Measurements from ENCODE around the gene NPIPA5. TPM values are rescaled to one million over a fixed set of nuclear protein-coding genes. Genes with fewer than 3 reads are reported as not detected.
"Not testable (repeated sequence)": the region's sequence is repeated elsewhere in the genome, so short reads cannot be mapped to it uniquely, and the experiment has no call there.

NPIPA5 gene
- total RNA-seq, 1 donor from 2014 or later, result 0.29 TPM

GRCh38 chr16:15418206-15418605 is 40.1 kb upstream of the NPIPA5 start:
- no peak overlapping the region for H3K4me3 Mint-ChIP-seq
- CTCF ChIA-PET, result no interaction called here
- intact Hi-C loops (cut with micrococcal nuclease), result no loop called here
- peaks cover 2% of the 10 kb centered on the region for H3K27me3 Mint-ChIP-seq
- H3K36me3 Mint-ChIP-seq (ENCODE audit: low read depth), result no peaks in the 10 kb centered on the region
- H3K4me1 Mint-ChIP-seq, result no peaks in the 10 kb centered on the region
- no peaks in the 10 kb centered on the region for H3K9me3 Mint-ChIP-seq
- no peak for ATAC-seq (ENCODE audit: low read depth)
- no peak for TF ChIP-seq CTCF (IDR thresholded peaks at IDR 0.05)
- DNase-seq, result no peak
- POLR2A ChIA-PET, result interaction anchor here (0.6 kb wide), 1 partner anchor 173 kb away, joined by 3 read pairs; no protein-coding TSS in a partner anchor
- no peak overlapping the region for H3K27ac Mint-ChIP-seq

GRCh38 chr16:15417197-15417596 is 39.1 kb upstream of the NPIPA5 start:
- Mint-ChIP-seq H3K36me3 (ENCODE audit: low read depth) (no peaks in the 10 kb centered on the region), H3K27me3 (peaks cover 2% of the 10 kb centered on the region), H3K4me3 (no peak overlapping the region), H3K9me3 (no peaks in the 10 kb centered on the region), H3K4me1 (no peaks in the 10 kb centered on the region), H3K27ac (no peak overlapping the region)
- intact Hi-C loops (cut with micrococcal nuclease), result no loop called here
- ATAC-seq (ENCODE audit: low read depth) (no peak), DNase-seq (no peak)
- ChIA-PET POLR2A (no interaction called here), CTCF (interaction anchor here (0.8 kb wide), 1 partner anchor 10 kb away, joined by 3 read pairs; no protein-coding TSS in a partner anchor)
- no peak for TF ChIP-seq CTCF (IDR thresholded peaks at IDR 0.05)

- ATAC-seq (ENCODE audit: low read depth) (no peak), DNase-seq (no peak)
- no peak overlapping the region for H3K27ac Mint-ChIP-seq
- no peaks in the 10 kb centered on the region for H3K9me3 Mint-ChIP-seq
- H3K4me3 Mint-ChIP-seq, result no peak overlapping the region
- H3K36me3 Mint-ChIP-seq (ENCODE audit: low read depth), result no peaks in the 10 kb centered on the region
- POLR2A ChIA-PET, result no interaction called here
- H3K4me1 Mint-ChIP-seq, result no peaks in the 10 kb centered on the region
- no peak for TF ChIP-seq CTCF (IDR thresholded peaks at IDR 0.05)
- no peaks in the 10 kb centered on the region for H3K27me3 Mint-ChIP-seq
- intact Hi-C loops (cut with micrococcal nuclease), result no loop called here
- CTCF ChIA-PET, result no interaction called here
Observed at GRCh38 chr16:15415511-15415985, 37.5 kb upstream of the NPIPA5 start.

- H3K27ac Mint-ChIP-seq; H3K9me3 Mint-ChIP-seq; H3K27me3 Mint-ChIP-seq; CTCF ChIA-PET; DNase-seq; H3K4me1 Mint-ChIP-seq; H3K36me3 Mint-ChIP-seq (ENCODE audit: low read depth); H3K4me3 Mint-ChIP-seq; ATAC-seq (ENCODE audit: low read depth); intact Hi-C loops (cut with micrococcal nuclease); POLR2A ChIA-PET: not testable (repeated sequence)
Observed at GRCh38 chr16:15409476-15409875, 31.4 kb upstream of the NPIPA5 start.

GRCh38 chr16:15407756-15408155 is 29.7 kb upstream of the NPIPA5 start:
- DNase-seq; CTCF ChIA-PET; POLR2A ChIA-PET; H3K9me3 Mint-ChIP-seq; H3K27ac Mint-ChIP-seq; intact Hi-C loops (cut with micrococcal nuclease); H3K27me3 Mint-ChIP-seq; ATAC-seq (ENCODE audit: low read depth); H3K36me3 Mint-ChIP-seq (ENCODE audit: low read depth); H3K4me3 Mint-ChIP-seq: not testable (repeated sequence)
- H3K4me1 Mint-ChIP-seq, result peaks cover 16% of the 10 kb centered on the region

GRCh38 chr16:15404792-15405191 is 26.7 kb upstream of the NPIPA5 start:
- no peak for ATAC-seq (ENCODE audit: low read depth)
- ChIA-PET CTCF (no interaction called here), POLR2A (no interaction called here)
- no peaks in the 10 kb centered on the region for H3K27me3 Mint-ChIP-seq
- intact Hi-C loops (cut with micrococcal nuclease), result no loop called here
- H3K27ac Mint-ChIP-seq, result no peak overlapping the region
- DNase-seq, result no peak
- TF ChIP-seq CTCF (IDR thresholded peaks at IDR 0.05), result no peak
- no peak overlapping the region for H3K4me3 Mint-ChIP-seq
- H3K4me1 Mint-ChIP-seq, result peaks cover 16% of the 10 kb centered on the region
- no peaks in the 10 kb centered on the region for H3K9me3 Mint-ChIP-seq
- H3K36me3 Mint-ChIP-seq (ENCODE audit: low read depth), result no peaks in the 10 kb centered on the region

- DNase-seq; CTCF ChIA-PET; ATAC-seq (ENCODE audit: low read depth); H3K9me3 Mint-ChIP-seq; H3K27ac Mint-ChIP-seq; H3K4me3 Mint-ChIP-seq; intact Hi-C loops (cut with micrococcal nuclease); H3K36me3 Mint-ChIP-seq (ENCODE audit: low read depth); H3K27me3 Mint-ChIP-seq: not testable (repeated sequence)
- peaks cover 16% of the 10 kb centered on the region for H3K4me1 Mint-ChIP-seq
- POLR2A ChIA-PET, result interaction anchor here (1.3 kb wide), 1 partner anchor 238 kb away, joined by 7 read pairs; the partner anchor contains the start of gene MARF1
Observed at GRCh38 chr16:15404091-15404490, 26.0 kb upstream of the NPIPA5 start.

Data from activated B cell treated with CpG ODN at 0.5 μM for 24 hours (primary cell).